ENCODE data around the gene MCTP1. TPM values are rescaled to one million over a fixed set of nuclear protein-coding genes. Genes with fewer than 3 reads are reported as not detected.

The MCTP1 gene
- total RNA-seq, 4 donors from 2014 or later = 5.4 to 22.1 (median 5.8) TPM

GRCh38 chr5:94744906-94745305 lies 540.0 kb downstream of the MCTP1 start:
- no peak for TF ChIP-seq CTCF (IDR thresholded peaks at IDR 0.05 in 4 of 5, conservative IDR thresholded peaks at IDR 0.05 in 1 of 5)
- no peak for TF ChIP-seq POLR2A (IDR thresholded peaks at IDR 0.05)
- no peaks in the 10 kb centered on the region for H3K27me3 ChIP-seq
- intact Hi-C loops (cut with DNase I; ENCODE audit: low total_unique reads) = no loop called here
- DNase-seq (no peak), ATAC-seq (no peak)
- in situ Hi-C loops (cut with MboI; ENCODE audit: low sequenced_read_pairs in 4 of 4) = no loop called here
- no peak overlapping the region for H3K4me3 ChIP-seq
- no peak overlapping the region for H3K27ac ChIP-seq
- no peaks in the 10 kb centered on the region for H3K4me1 ChIP-seq
- no peaks in the 10 kb centered on the region for H3K9me3 ChIP-seq
- H3K36me3 ChIP-seq = no peaks in the 10 kb centered on the region

GRCh38 chr5:94742852-94743251 lies 542.0 kb downstream of the MCTP1 start:
- ATAC-seq (no peak), DNase-seq (no peak)
- no peaks in the 10 kb centered on the region for H3K9me3 ChIP-seq
- no peaks in the 10 kb centered on the region for H3K36me3 ChIP-seq
- in situ Hi-C loops (cut with MboI; ENCODE audit: low sequenced_read_pairs in 4 of 4) = no loop called here
- TF ChIP-seq CTCF (IDR thresholded peaks at IDR 0.05 in 4 of 5, conservative IDR thresholded peaks at IDR 0.05 in 1 of 5) = no peak
- TF ChIP-seq POLR2A (IDR thresholded peaks at IDR 0.05) = no peak
- H3K4me3 ChIP-seq = no peak overlapping the region
- no peak overlapping the region for H3K27ac ChIP-seq
- intact Hi-C loops (cut with DNase I; ENCODE audit: low total_unique reads) = no loop called here
- no peaks in the 10 kb centered on the region for H3K27me3 ChIP-seq
- no peaks in the 10 kb centered on the region for H3K4me1 ChIP-seq

GRCh38 chr5:94740286-94740685 lies 544.6 kb downstream of the MCTP1 start:
- H3K9me3 ChIP-seq = no peaks in the 10 kb centered on the region
- no peak overlapping the region for H3K4me3 ChIP-seq
- H3K27me3 ChIP-seq = no peaks in the 10 kb centered on the region
- H3K27ac ChIP-seq = no peak overlapping the region
- in situ Hi-C loops (cut with MboI; ENCODE audit: low sequenced_read_pairs in 4 of 4) = no loop called here
- no peaks in the 10 kb centered on the region for H3K4me1 ChIP-seq
- intact Hi-C loops (cut with DNase I; ENCODE audit: low total_unique reads) = no loop called here
- ATAC-seq = no peak
- no peaks in the 10 kb centered on the region for H3K36me3 ChIP-seq
- TF ChIP-seq CTCF (IDR thresholded peaks at IDR 0.05 in 4 of 5, conservative IDR thresholded peaks at IDR 0.05 in 1 of 5) (no peak), POLR2A (IDR thresholded peaks at IDR 0.05) (no peak)
- DNase-seq = no peak

- no peak for DNase-seq
- no peak for TF ChIP-seq POLR2A (IDR thresholded peaks at IDR 0.05)
- no peak for TF ChIP-seq CTCF (IDR thresholded peaks at IDR 0.05 in 4 of 5, conservative IDR thresholded peaks at IDR 0.05 in 1 of 5)
- no peaks in the 10 kb centered on the region for H3K4me1 ChIP-seq
- no peak for ATAC-seq
- no peaks in the 10 kb centered on the region for H3K27me3 ChIP-seq
- H3K36me3 ChIP-seq = no peaks in the 10 kb centered on the region
- intact Hi-C loops (cut with DNase I; ENCODE audit: low total_unique reads) (loop anchor here (5.0 kb wide), 2 partner anchors 214 to 1149 kb away; no protein-coding TSS in a partner anchor), in situ Hi-C loops (cut with MboI; ENCODE audit: low sequenced_read_pairs in 4 of 4) (no loop called here)
- H3K27ac ChIP-seq = no peak overlapping the region
- H3K9me3 ChIP-seq = no peaks in the 10 kb centered on the region
- no peak overlapping the region for H3K4me3 ChIP-seq
These were observed 548.4 kb downstream of the MCTP1 start for GRCh38 chr5:94736498-94736897.

- no peak overlapping the region for H3K4me3 ChIP-seq
- intact Hi-C loops (cut with DNase I; ENCODE audit: low total_unique reads) (no loop called here), in situ Hi-C loops (cut with MboI; ENCODE audit: low sequenced_read_pairs in 4 of 4) (no loop called here)
- no peaks in the 10 kb centered on the region for H3K27me3 ChIP-seq
- TF ChIP-seq CTCF (IDR thresholded peaks at IDR 0.05 in 4 of 5, conservative IDR thresholded peaks at IDR 0.05 in 1 of 5) = no peak
- no peak for ATAC-seq
- DNase-seq = no peak
- H3K4me1 ChIP-seq = no peaks in the 10 kb centered on the region
- H3K36me3 ChIP-seq = no peaks in the 10 kb centered on the region
- no peak overlapping the region for H3K27ac ChIP-seq
- no peaks in the 10 kb centered on the region for H3K9me3 ChIP-seq
These were observed 553.4 kb downstream of the MCTP1 start for GRCh38 chr5:94731471-94731870.
